Measurements from ENCODE around the gene BIRC3. TPM values are rescaled to one million over a fixed set of nuclear protein-coding genes. Genes with fewer than 3 reads are reported as not detected.

Gene BIRC3
- total RNA-seq, 1 experiment from 2014 or later: 2.5 TPM

GRCh38 chr11:102375720-102376399, 58.6 kb downstream of the BIRC3 start:
- POLR2A ChIA-PET (ENCODE audit: low non-redundant PET): no interaction called here
- H3K9me3 ChIP-seq (ENCODE audit: low read depth, low read length, poor library complexity, severe bottlenecking): no peaks in the 10 kb centered on the region
- no peaks in the 10 kb centered on the region for H3K4me1 ChIP-seq (ENCODE audit: insufficient read depth, low read length, poor library complexity, severe bottlenecking)
- H3K4me3 ChIP-seq (ENCODE audit: low read depth, low read length, poor library complexity, severe bottlenecking): no peak overlapping the region
- DNase-seq (ENCODE audit: low spot score): no peak
- H3K27me3 ChIP-seq (replicated peaks; ENCODE audit: insufficient read depth, low read depth, low read length, poor library complexity): no peaks in the 10 kb centered on the region
- BruUV-seq (replicated peaks): no TSS peak
- H3K27ac ChIP-seq (ENCODE audit: low read depth, low read length, poor library complexity, severe bottlenecking): no peak overlapping the region
- TF ChIP-seq CTCF (conservative IDR thresholded peaks at IDR 0.05; ENCODE audit: low read depth, low read length) (no peak), EZH2 (IDR thresholded peaks at IDR 0.05; ENCODE audit: borderline replicate concordance, low read depth, low read length, poor library complexity, severe bottlenecking) (no peak)
- CTCF ChIA-PET: no interaction called here
- intact Hi-C loops (cut with micrococcal nuclease; ENCODE audit: unreplicated experiment): no loop called here
- peaks cover 22% of the 10 kb centered on the region for H3K36me3 ChIP-seq (ENCODE audit: insufficient read depth, low read length, poor library complexity, severe bottlenecking)

- Histone ChIP-seq H3K36me3 (ENCODE audit: insufficient read depth, low read length, poor library complexity, severe bottlenecking) (peaks cover 22% of the 10 kb centered on the region), H3K9me3 (ENCODE audit: low read depth, low read length, poor library complexity, severe bottlenecking) (no peaks in the 10 kb centered on the region), H3K27me3 (replicated peaks; ENCODE audit: insufficient read depth, low read depth, low read length, poor library complexity) (no peaks in the 10 kb centered on the region), H3K4me3 (ENCODE audit: low read depth, low read length, poor library complexity, severe bottlenecking) (no peak overlapping the region), H3K27ac (ENCODE audit: low read depth, low read length, poor library complexity, severe bottlenecking) (no peak overlapping the region), H3K4me1 (ENCODE audit: insufficient read depth, low read length, poor library complexity, severe bottlenecking) (no peaks in the 10 kb centered on the region)
- intact Hi-C loops (cut with micrococcal nuclease; ENCODE audit: unreplicated experiment): no loop called here
- BruUV-seq (replicated peaks): no TSS peak
- no peak for DNase-seq (ENCODE audit: low spot score)
- POLR2A ChIA-PET (ENCODE audit: low non-redundant PET): no interaction called here
- CTCF ChIA-PET: no interaction called here
- no peak for TF ChIP-seq EZH2 (IDR thresholded peaks at IDR 0.05; ENCODE audit: borderline replicate concordance, low read depth, low read length, poor library complexity, severe bottlenecking)
- no peak for TF ChIP-seq CTCF (conservative IDR thresholded peaks at IDR 0.05; ENCODE audit: low read depth, low read length)
Measured at GRCh38 chr11:102377891-102378290, 60.6 kb downstream of the BIRC3 start.

- ChIA-PET POLR2A (ENCODE audit: low non-redundant PET) (no interaction called here), CTCF (no interaction called here)
- BruUV-seq (replicated peaks): no TSS peak
Measured at GRCh38 chr11:102378818-102379217, 61.5 kb downstream of the BIRC3 start.

More at GRCh38 chr11:102378818-102379217, 61.5 kb downstream of the BIRC3 start:
- no peaks in the 10 kb centered on the region for H3K4me1 ChIP-seq (ENCODE audit: insufficient read depth, low read length, poor library complexity, severe bottlenecking)
- intact Hi-C loops (cut with micrococcal nuclease; ENCODE audit: unreplicated experiment): no loop called here
- H3K27me3 ChIP-seq (replicated peaks; ENCODE audit: insufficient read depth, low read depth, low read length, poor library complexity): no peaks in the 10 kb centered on the region
- no peaks in the 10 kb centered on the region for H3K9me3 ChIP-seq (ENCODE audit: low read depth, low read length, poor library complexity, severe bottlenecking)
- TF ChIP-seq CTCF (conservative IDR thresholded peaks at IDR 0.05; ENCODE audit: low read depth, low read length) (no peak), EZH2 (IDR thresholded peaks at IDR 0.05; ENCODE audit: borderline replicate concordance, low read depth, low read length, poor library complexity, severe bottlenecking) (no peak)
- no peak overlapping the region for H3K4me3 ChIP-seq (ENCODE audit: low read depth, low read length, poor library complexity, severe bottlenecking)
- H3K27ac ChIP-seq (ENCODE audit: low read depth, low read length, poor library complexity, severe bottlenecking): no peak overlapping the region
- DNase-seq (ENCODE audit: low spot score): no peak
- peaks cover 22% of the 10 kb centered on the region for H3K36me3 ChIP-seq (ENCODE audit: insufficient read depth, low read length, poor library complexity, severe bottlenecking)
